ENCODE results near the gene TIGAR.

DNA sequence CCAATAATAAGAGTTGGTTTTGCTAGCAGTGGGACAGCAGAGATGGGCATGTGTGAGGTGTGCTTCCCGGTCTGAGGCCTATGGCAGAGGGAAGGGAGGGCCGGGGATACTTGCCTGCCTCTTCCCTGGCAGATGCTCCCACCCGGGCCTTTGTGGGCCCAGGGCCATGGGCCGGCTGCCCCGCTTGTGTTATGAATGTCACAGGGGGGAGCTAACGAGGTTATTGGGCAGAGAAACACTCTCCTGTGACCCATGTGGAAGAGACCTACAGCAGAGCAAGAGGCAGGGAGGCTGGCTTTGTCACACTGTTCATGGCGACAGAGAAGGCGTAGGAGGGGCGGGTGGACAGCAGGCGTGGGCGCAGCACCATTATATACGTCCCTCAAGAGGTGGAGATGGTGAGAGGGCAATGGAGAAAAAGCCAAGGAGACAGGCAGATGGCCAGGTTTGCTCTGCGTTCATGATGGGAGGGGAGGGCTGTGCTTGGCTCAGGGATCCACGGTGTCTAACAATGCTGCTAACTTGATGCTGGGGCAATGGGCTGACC lies 34.2 kb upstream of the TIGAR start:
- TF ChIP-seq, protein P1, sequence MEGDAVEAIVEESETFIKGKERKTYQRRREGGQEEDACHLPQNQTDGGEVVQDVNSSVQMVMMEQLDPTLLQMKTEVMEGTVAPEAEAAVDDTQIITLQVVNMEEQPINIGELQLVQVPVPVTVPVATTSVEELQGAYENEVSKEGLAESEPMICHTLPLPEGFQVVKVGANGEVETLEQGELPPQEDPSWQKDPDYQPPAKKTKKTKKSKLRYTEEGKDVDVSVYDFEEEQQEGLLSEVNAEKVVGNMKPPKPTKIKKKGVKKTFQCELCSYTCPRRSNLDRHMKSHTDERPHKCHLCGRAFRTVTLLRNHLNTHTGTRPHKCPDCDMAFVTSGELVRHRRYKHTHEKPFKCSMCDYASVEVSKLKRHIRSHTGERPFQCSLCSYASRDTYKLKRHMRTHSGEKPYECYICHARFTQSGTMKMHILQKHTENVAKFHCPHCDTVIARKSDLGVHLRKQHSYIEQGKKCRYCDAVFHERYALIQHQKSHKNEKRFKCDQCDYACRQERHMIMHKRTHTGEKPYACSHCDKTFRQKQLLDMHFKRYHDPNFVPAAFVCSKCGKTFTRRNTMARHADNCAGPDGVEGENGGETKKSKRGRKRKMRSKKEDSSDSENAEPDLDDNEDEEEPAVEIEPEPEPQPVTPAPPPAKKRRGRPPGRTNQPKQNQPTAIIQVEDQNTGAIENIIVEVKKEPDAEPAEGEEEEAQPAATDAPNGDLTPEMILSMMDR (conservative IDR thresholded peaks at IDR 0.05 in 1 of 2, IDR thresholded peaks at IDR 0.05 in 1 of 2; ENCODE audit: low read depth in 1 of 2, low read length in 2 of 2): no peak
- no peak for TF ChIP-seq EZH2 (IDR thresholded peaks at IDR 0.05; ENCODE audit: low read length, missing control alignments)

Measured in fibroblast of lung (primary cell).